ENCODE data around the gene PHF19. TPM values are rescaled to one million over a fixed set of nuclear protein-coding genes. Genes with fewer than 3 reads are reported as not detected.

Gene PHF19
- total RNA-seq, 1 donor from 2014 or later = 44.9 TPM

DNA sequence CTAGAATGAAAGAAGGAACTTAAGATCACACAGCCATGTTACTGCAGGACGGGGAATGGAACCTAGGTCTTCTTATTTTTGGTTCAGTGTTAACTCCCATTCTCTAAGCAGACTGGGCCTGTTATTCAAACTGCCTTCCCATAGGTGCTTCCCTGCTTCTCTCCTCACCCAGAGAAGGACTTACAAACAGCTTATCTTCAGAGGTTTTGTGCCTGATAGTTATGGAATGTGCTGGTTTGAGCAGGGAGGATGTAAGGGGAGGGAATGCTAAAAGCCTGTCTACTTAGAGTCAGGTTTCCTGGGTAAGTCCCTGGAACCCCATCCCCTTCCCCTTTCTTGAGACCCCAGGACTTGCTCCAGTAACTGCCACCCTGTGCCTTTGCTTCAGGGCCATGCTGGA lies 30.1 kb downstream of the PHF19 start:
- no peak overlapping the region for H3K27ac ChIP-seq
- no peak overlapping the region for H3K4me3 ChIP-seq
- H3K36me3 ChIP-seq = no peaks in the 10 kb centered on the region
- intact Hi-C loops (cut with DNase I) = no loop called here
- TF ChIP-seq, protein P1, sequence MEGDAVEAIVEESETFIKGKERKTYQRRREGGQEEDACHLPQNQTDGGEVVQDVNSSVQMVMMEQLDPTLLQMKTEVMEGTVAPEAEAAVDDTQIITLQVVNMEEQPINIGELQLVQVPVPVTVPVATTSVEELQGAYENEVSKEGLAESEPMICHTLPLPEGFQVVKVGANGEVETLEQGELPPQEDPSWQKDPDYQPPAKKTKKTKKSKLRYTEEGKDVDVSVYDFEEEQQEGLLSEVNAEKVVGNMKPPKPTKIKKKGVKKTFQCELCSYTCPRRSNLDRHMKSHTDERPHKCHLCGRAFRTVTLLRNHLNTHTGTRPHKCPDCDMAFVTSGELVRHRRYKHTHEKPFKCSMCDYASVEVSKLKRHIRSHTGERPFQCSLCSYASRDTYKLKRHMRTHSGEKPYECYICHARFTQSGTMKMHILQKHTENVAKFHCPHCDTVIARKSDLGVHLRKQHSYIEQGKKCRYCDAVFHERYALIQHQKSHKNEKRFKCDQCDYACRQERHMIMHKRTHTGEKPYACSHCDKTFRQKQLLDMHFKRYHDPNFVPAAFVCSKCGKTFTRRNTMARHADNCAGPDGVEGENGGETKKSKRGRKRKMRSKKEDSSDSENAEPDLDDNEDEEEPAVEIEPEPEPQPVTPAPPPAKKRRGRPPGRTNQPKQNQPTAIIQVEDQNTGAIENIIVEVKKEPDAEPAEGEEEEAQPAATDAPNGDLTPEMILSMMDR (IDR thresholded peaks at IDR 0.05) = no peak
- TF ChIP-seq POLR2AphosphoS5 (IDR thresholded peaks at IDR 0.05; ENCODE audit: insufficient read depth in 1 of 2, low read depth in 1 of 2) = no peak
- TF ChIP-seq POLR2A (IDR thresholded peaks at IDR 0.05) = no peak
- no peak for DNase-seq (ENCODE audit: extremely low spot score in 2 of 2)
- no peaks in the 10 kb centered on the region for H3K27me3 ChIP-seq
- H3K4me1 ChIP-seq = peaks cover 17% of the 10 kb centered on the region
- no peaks in the 10 kb centered on the region for H3K9me3 ChIP-seq

DNA sequence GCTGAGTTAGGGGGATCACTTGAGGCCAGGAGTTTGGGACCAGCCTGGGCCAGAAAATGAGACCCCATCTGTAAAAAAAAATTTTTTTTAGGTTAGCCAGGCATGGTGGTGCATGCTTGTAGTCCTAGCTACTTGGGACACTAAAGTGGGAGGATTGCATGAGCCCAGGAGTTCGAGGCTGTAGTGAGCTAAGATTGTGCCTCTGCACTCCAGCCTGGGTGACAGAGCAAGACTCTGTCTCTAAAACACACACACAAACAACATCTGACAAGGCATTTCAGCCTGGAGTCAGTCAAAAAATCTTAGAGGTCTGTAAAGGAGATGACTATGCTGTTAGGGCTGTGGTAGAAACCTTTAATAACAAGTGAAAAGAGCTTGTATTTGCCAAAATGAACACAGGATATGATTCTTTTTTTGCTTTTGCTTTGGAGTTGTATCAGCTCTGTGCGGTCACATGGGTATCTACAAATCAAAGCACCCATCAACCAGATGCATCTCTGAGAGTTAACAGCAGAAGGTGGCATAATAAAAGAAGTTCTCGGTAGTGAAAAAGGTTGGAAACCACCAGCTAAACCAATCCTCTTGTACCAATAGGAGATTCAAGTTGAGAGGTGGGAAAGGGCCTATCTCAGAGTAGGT lies 30.6 kb downstream of the PHF19 start:
- no peak for DNase-seq (ENCODE audit: extremely low spot score in 2 of 2)
- no peaks in the 10 kb centered on the region for H3K9me3 ChIP-seq
- peaks cover 23% of the 10 kb centered on the region for H3K4me1 ChIP-seq
- TF ChIP-seq POLR2AphosphoS5 (IDR thresholded peaks at IDR 0.05; ENCODE audit: insufficient read depth in 1 of 2, low read depth in 1 of 2) (no peak), POLR2A (IDR thresholded peaks at IDR 0.05) (no peak)
- TF ChIP-seq, protein P1 (IDR thresholded peaks at IDR 0.05) = no peak
- no peak overlapping the region for H3K4me3 ChIP-seq
- no peak overlapping the region for H3K27ac ChIP-seq
- H3K27me3 ChIP-seq = no peaks in the 10 kb centered on the region
- intact Hi-C loops (cut with DNase I) = no loop called here
- H3K36me3 ChIP-seq = no peaks in the 10 kb centered on the region

DNA sequence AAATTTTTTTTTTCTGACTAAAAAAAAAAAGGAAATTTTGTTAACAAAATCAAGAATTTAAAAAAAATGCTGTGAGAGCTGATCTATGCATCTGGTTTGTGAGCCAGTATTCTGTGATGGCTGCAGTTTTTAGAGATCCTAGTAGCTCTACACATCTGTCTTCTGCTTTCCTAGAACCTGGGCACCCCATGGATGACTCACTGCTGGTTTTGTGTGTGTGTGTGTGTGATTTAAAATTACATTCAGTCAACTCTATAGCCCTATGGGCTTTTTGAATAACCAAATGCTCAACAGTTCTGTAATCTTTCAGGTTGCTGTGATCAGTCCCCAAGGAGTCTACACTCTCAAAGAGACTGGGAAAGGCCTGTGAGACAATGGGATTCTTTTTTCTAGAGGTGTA lies 31.7 kb downstream of the PHF19 start:
- H3K4me1 ChIP-seq = peaks cover 27% of the 10 kb centered on the region
- no peaks in the 10 kb centered on the region for H3K9me3 ChIP-seq
- no peak overlapping the region for H3K4me3 ChIP-seq
- TF ChIP-seq, protein P1 (IDR thresholded peaks at IDR 0.05) = no peak
- no peak for TF ChIP-seq POLR2A (IDR thresholded peaks at IDR 0.05)
- TF ChIP-seq POLR2AphosphoS5 (IDR thresholded peaks at IDR 0.05; ENCODE audit: insufficient read depth in 1 of 2, low read depth in 1 of 2) = no peak
- no peak overlapping the region for H3K27ac ChIP-seq
- intact Hi-C loops (cut with DNase I) = no loop called here
- no peaks in the 10 kb centered on the region for H3K27me3 ChIP-seq
- no peaks in the 10 kb centered on the region for H3K36me3 ChIP-seq
- DNase-seq (ENCODE audit: extremely low spot score in 2 of 2) = no peak

DNA sequence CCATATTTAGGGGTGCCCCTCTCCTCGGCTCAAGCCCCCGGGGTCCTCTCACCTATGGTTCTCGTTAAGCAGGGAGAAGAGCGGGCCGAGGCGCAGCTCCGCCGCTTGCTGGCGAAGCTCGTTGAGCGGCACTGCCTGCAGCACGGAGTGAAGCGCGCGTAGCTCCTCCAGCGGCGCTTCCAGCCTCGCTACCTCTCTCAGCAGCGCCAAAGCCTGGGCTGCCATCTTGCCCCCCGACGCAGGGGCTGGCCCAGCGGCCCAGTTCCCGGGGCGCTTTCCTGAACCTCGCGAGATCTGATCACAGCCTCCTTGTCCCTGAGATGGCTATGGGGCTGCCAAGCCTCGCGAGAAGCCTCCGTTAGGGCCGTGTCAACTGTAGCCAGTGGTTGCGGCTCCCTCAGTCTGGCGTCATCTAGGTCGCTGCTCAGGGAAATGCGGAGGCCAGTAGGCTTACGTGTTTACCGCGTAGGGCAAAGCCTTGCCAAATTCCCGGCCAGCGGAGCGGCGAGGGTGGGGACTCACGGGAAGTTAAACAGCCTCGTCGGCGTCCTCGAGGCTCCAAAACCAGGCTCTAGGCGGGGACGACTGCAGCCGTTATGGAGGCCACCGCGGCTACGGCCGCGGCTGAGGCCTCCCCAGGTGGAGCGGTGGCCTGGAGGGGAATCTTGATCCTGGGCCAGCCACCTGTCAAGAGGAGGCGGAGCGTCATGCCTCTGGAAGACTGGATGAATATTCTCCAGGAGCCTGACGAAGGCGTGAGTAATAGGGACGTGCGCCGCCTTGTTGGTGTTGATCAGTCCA lies 34.1 kb downstream of the PHF19 start, which contains the start of gene PSMD5:
Gene PSMD5 (minus strand): TSS at position 238 of the 801 bp plus-strand sequence. CDS start 13 bp downstream, at position 225.
- TF ChIP-seq, protein P1 (IDR thresholded peaks at IDR 0.05) = no peak
- TF ChIP-seq POLR2AphosphoS5 (IDR thresholded peaks at IDR 0.05; ENCODE audit: insufficient read depth in 1 of 2, low read depth in 1 of 2) = peak; percentile 81 to 96
- TF ChIP-seq POLR2A (IDR thresholded peaks at IDR 0.05) = peak in 1 of 2 donors; percentile 36
- peak within 1 kb of the TSS; percentile 60 to 95 for H3K4me3 ChIP-seq
- H3K4me1 ChIP-seq = peaks cover 34% of the 10 kb centered on the region
- intact Hi-C loops (cut with DNase I) = no loop called here
- no peaks in the 10 kb centered on the region for H3K36me3 ChIP-seq
- peak within 1 kb of the TSS; percentile 97 for H3K27ac ChIP-seq
- DNase-seq (ENCODE audit: extremely low spot score in 2 of 2) = peak in 1 of 2 donors; percentile 99
- H3K9me3 ChIP-seq = no peaks in the 10 kb centered on the region
- H3K27me3 ChIP-seq = no peaks in the 10 kb centered on the region
